B cell (primary cell): ENCODE measurements around the gene PPP1R15A.

Experiments used
- CTCF ChIP-seq: fragments of 200-600 bp; IDR thresholded peaks from one replicate; pipeline ENCODE4 v1.8.0; 2022; ENCODE audit warnings: antibody characterized with exemption, mild to moderate bottlenecking
- EZH2 ChIP-seq: IDR thresholded peaks from 2 replicates; pipeline ENCODE4 v1.6.1; 2012; ENCODE audit warnings: borderline replicate concordance, low read depth, mild to moderate bottlenecking, moderate library complexity, low read length; ENCODE audit not compliant: insufficient read depth, poor library complexity, severe bottlenecking

- TF ChIP-seq CTCF (no peak), EZH2 (no peak)
Observed at GRCh38 chr19:48874303-48875135, 2.3 kb downstream of the PPP1R15A start.
